T-helper 1 cell (primary cell): ENCODE data around the gene ABCB1.
"Not testable (repeated sequence)": the region's sequence is repeated elsewhere in the genome, so short reads cannot be mapped to it uniquely, and the experiment has no call there.

ENCODE experiments used
- DNase-seq, 5 donors: peaks; one replicate each; pipeline ENCODE4 v3.0.0-alpha.2; 2012 to 2020

Gene ABCB1

GRCh38 chr7:87511510-87511909, 89.2 kb downstream of the ABCB1 start:
- DNase-seq = no peak

- no peak for DNase-seq
These were observed 90.2 kb downstream of the ABCB1 start for GRCh38 chr7:87510411-87510875.

GRCh38 chr7:87507446-87507845, 93.2 kb downstream of the ABCB1 start:
- DNase-seq = no peak

GRCh38 chr7:87506246-87507180, 94.2 kb downstream of the ABCB1 start:
- no peak for DNase-seq

GRCh38 chr7:87505557-87506245, 95.0 kb downstream of the ABCB1 start:
- DNase-seq = no peak

GRCh38 chr7:87505122-87505521, 95.6 kb downstream of the ABCB1 start:
- DNase-seq = no peak

- DNase-seq = no peak
These were observed 101.2 kb downstream of the ABCB1 start for GRCh38 chr7:87499494-87499893.

- no peak for DNase-seq
These were observed 101.8 kb downstream of the ABCB1 start for GRCh38 chr7:87498893-87499292.

- DNase-seq = no peak
These were observed 103.2 kb downstream of the ABCB1 start for GRCh38 chr7:87497482-87497881.

- DNase-seq = no peak
These were observed 105.3 kb downstream of the ABCB1 start for GRCh38 chr7:87495366-87495765.

GRCh38 chr7:87494454-87494853, 106.2 kb downstream of the ABCB1 start:
- DNase-seq = no peak

GRCh38 chr7:87483131-87483530, 117.6 kb downstream of the ABCB1 start:
- no peak for DNase-seq

GRCh38 chr7:87482115-87482514, 118.6 kb downstream of the ABCB1 start:
- DNase-seq = no peak

GRCh38 chr7:87480386-87480785, 120.3 kb downstream of the ABCB1 start:
- DNase-seq = no peak

- DNase-seq = no peak
These were observed 120.7 kb downstream of the ABCB1 start for GRCh38 chr7:87479951-87480350.

GRCh38 chr7:87476179-87476557, 124.5 kb downstream of the ABCB1 start:
- no peak for DNase-seq

GRCh38 chr7:87475359-87476178, 125.1 kb downstream of the ABCB1 start, which contains the start of gene ABCB4:
Gene ABCB4 (minus strand): TSS chr7:87475680. CDS start chr7:87475465, 215 bp downstream.
- no peak for DNase-seq

- no peak for DNase-seq
These were observed 125.9 kb downstream of the ABCB1 start for GRCh38 chr7:87474533-87475358.

GRCh38 chr7:87473986-87474385, 126.7 kb downstream of the ABCB1 start:
- DNase-seq = no peak

GRCh38 chr7:87473192-87473591, 127.5 kb downstream of the ABCB1 start:
- DNase-seq = no peak

GRCh38 chr7:87471473-87471872, 129.2 kb downstream of the ABCB1 start:
- no peak for DNase-seq

GRCh38 chr7:87469204-87469603, 131.5 kb downstream of the ABCB1 start:
- DNase-seq = not testable (repeated sequence)
